ENCODE measurements around the gene SBF2. TPM values are rescaled to one million over a fixed set of nuclear protein-coding genes. Genes with fewer than 3 reads are reported as not detected.

SBF2 gene
- total and polyA plus RNA-seq, 2 of the 13 experiments (the other 11 are each of a cell fraction or from before 2014, with no cell fraction given) = 24.0 to 45.8 TPM

DNA sequence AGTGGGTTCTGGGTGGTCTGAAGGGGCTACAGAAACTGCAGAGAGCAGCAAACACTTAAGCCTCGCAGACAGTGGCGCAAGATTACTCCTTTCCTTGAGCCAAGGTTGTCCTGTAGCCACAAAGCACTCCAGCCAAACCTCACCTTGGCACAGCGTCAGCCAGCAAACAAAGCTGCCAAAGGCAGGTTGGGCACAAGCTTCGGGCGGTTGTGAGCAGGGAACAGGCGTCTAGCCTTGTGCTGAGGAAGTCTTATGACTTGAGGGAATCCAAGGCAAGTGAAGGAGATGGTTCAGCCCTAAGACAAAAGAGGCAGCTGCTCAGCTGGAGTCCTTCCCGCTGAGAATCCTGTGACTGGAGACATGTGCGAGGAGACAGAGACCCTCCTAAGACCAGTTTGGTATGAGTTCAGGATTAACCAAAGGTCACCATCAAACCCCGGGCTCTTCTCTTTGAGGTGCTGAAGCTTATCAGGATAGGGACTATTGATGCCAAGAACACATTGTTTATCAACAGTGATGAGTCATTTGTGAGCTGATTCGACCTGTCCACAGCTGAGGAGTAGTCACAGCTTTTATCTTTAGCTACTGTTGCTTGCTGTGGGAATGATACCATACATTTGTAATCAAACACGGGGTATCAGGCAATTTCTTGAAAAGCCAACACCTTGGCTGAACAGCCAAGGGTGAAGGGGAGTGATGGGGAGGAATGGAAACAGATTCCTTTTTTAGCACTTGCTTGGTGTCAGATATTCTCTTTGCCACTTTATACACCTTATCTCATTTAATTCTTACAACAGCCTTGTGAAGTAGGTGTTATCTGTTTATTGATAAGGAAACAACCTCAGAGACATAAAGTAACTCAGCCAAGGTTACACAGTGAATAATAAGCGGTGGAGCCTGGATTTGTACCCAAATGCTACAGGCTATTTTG is 15.4 kb upstream of the SBF2 start:
- no peak for FAIRE-seq
- TF ChIP-seq U2AF1 (optimal IDR thresholded peaks at IDR 0.05; ENCODE audit: low read depth, low read length) (no peak), PAX8 (CRISPR knock-in tag; IDR thresholded peaks at IDR 0.05; ENCODE audit: borderline replicate concordance) (no peak), GTF3A (CRISPR knock-in tag; conservative IDR thresholded peaks at IDR 0.05) (no peak), HOXA3 (CRISPR knock-in tag; IDR thresholded peaks at IDR 0.05) (no peak), SOX6 (IDR thresholded peaks at IDR 0.05) (no peak), SOX6 (CRISPR knock-in tag; IDR thresholded peaks at IDR 0.05) (peak; percentile 13; the same call in 1 of the 2 replicates), HNRNPL (IDR thresholded peaks at IDR 0.05; ENCODE audit: low read depth, low read length) (no peak), KLF15 (CRISPR knock-in tag; IDR thresholded peaks at IDR 0.05; ENCODE audit: borderline replicate concordance) (no peak), KDM2A (CRISPR knock-in tag; IDR thresholded peaks at IDR 0.05; ENCODE audit: borderline replicate concordance, low read depth) (no peak), SP1 (IDR thresholded peaks at IDR 0.05) (no peak), SP1 (CRISPR knock-in tag; IDR thresholded peaks at IDR 0.05) (no peak), JUNB (CRISPR knock-in tag; IDR thresholded peaks at IDR 0.05; ENCODE audit: borderline replicate concordance) (peak; percentile 78; the same call in 1 of the 2 replicates), SMAD3 (CRISPR knock-in tag; IDR thresholded peaks at IDR 0.05) (no peak), NRL (CRISPR knock-in tag; IDR thresholded peaks at IDR 0.05; ENCODE audit: borderline replicate concordance) (no peak), ZZZ3 (CRISPR knock-in tag; IDR thresholded peaks at IDR 0.05; ENCODE audit: borderline replicate concordance) (no peak)
- TF ChIP-seq, protein P1, sequence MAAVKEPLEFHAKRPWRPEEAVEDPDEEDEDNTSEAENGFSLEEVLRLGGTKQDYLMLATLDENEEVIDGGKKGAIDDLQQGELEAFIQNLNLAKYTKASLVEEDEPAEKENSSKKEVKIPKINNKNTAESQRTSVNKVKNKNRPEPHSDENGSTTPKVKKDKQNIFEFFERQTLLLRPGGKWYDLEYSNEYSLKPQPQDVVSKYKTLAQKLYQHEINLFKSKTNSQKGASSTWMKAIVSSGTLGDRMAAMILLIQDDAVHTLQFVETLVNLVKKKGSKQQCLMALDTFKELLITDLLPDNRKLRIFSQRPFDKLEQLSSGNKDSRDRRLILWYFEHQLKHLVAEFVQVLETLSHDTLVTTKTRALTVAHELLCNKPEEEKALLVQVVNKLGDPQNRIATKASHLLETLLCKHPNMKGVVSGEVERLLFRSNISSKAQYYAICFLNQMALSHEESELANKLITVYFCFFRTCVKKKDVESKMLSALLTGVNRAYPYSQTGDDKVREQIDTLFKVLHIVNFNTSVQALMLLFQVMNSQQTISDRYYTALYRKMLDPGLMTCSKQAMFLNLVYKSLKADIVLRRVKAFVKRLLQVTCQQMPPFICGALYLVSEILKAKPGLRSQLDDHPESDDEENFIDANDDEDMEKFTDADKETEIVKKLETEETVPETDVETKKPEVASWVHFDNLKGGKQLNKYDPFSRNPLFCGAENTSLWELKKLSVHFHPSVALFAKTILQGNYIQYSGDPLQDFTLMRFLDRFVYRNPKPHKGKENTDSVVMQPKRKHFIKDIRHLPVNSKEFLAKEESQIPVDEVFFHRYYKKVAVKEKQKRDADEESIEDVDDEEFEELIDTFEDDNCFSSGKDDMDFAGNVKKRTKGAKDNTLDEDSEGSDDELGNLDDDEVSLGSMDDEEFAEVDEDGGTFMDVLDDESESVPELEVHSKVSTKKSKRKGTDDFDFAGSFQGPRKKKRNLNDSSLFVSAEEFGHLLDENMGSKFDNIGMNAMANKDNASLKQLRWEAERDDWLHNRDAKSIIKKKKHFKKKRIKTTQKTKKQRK (IDR thresholded peaks at IDR 0.05; ENCODE audit: low read length) = no peak
- TF ChIP-seq, protein P2, sequence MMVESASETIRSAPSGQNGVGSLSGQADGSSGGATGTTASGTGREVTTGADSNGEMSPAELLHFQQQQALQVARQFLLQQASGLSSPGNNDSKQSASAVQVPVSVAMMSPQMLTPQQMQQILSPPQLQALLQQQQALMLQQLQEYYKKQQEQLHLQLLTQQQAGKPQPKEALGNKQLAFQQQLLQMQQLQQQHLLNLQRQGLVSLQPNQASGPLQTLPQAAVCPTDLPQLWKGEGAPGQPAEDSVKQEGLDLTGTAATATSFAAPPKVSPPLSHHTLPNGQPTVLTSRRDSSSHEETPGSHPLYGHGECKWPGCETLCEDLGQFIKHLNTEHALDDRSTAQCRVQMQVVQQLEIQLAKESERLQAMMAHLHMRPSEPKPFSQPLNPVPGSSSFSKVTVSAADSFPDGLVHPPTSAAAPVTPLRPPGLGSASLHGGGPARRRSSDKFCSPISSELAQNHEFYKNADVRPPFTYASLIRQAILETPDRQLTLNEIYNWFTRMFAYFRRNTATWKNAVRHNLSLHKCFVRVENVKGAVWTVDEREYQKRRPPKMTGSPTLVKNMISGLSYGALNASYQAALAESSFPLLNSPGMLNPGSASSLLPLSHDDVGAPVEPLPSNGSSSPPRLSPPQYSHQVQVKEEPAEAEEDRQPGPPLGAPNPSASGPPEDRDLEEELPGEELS (CRISPR knock-in tag; IDR thresholded peaks at IDR 0.05) = peak; percentile 78
- TF ChIP-seq, protein P3, sequence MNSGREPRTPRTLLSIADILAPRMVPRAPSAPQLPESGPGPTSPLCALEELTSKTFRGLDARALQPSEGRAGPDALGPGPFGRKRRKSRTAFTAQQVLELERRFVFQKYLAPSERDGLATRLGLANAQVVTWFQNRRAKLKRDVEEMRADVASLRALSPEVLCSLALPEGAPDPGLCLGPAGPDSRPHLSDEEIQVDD (CRISPR knock-in tag; IDR thresholded peaks at IDR 0.05; ENCODE audit: borderline replicate concordance) = no peak

More for the DNA sequence above, 15.4 kb upstream of the SBF2 start:
- H3K4me3 ChIP-seq (replicated peaks in 1 of 3; ENCODE audit: insufficient read depth in 1 of 3, low read depth in 2 of 3, low read length in 3 of 3) = peak overlapping the region in 1 of 3 experiments; percentile 54; a peak in 3 of 6 replicates
- H3K27me3 ChIP-seq (ENCODE audit: control insufficient read depth in 1 of 2, insufficient read depth in 2 of 2, low read length in 2 of 2) = no peaks in the 10 kb centered on the region
- no peaks in the 10 kb centered on the region for H3K36me3 ChIP-seq (replicated peaks in 1 of 2; ENCODE audit: control insufficient read depth in 1 of 2, insufficient read depth in 2 of 2, low read length in 2 of 2)
- no peaks in the 10 kb centered on the region for H3K9me3 ChIP-seq (ENCODE audit: low read length)
- ChIA-PET CTCF (ENCODE audit: low intra/inter-chr PET ratio, low total read pairs) (interaction anchor here (3.0 kb wide), 1 partner anchor 14 kb away, joined by 16 read pairs; no protein-coding TSS in a partner anchor), POLR2A (interaction anchor here (0.7 to 3.0 kb wide), 7 partner anchors 12 to 102 kb away, joined by 3 to 17 read pairs (median 7); no protein-coding TSS in a partner anchor)
- in situ Hi-C loops (cut with HindIII; ENCODE audit: extremely low pct_ligation_motif_present, low pct_unique_long_range_greater_than_20kb) = loop anchor here (5.0 to 10.0 kb wide), 3 partner anchors 58 to 335 kb away; no protein-coding TSS in a partner anchor
- DNase-seq (ENCODE audit: low spot score) (peak; percentile 74), ATAC-seq (no peak)
- no TSS peak for BruUV-seq (replicated peaks)
- 33% methylated on average over 12 of the region's 12 CpGs for WGBS (ENCODE audit: low lambda C conversion rate)
- H3K4me1 ChIP-seq (ENCODE audit: insufficient read depth, low read length) = peaks cover 51% of the 10 kb centered on the region
- no peaks in the 10 kb centered on the region; the same call in 1 of the 2 replicates for H4K20me1 ChIP-seq (ENCODE audit: insufficient read depth, low read length)
- no peak overlapping the region for H2AFZ ChIP-seq (ENCODE audit: low read length)
- peak overlapping the region; percentile 98 for H3K4me2 ChIP-seq (ENCODE audit: low read depth, low read length)
- peaks cover 18% of the 10 kb centered on the region for H3K79me2 ChIP-seq (ENCODE audit: insufficient read depth, low read length)
- no peak overlapping the region for H3K27ac ChIP-seq (ENCODE audit: extremely low read length, insufficient read depth, low read length)
- peak overlapping the region; percentile 25; the same call in 1 of the 2 replicates for H3K9ac ChIP-seq (ENCODE audit: insufficient read depth, low read depth, low read length)
- intact Hi-C loops (cut with micrococcal nuclease; ENCODE audit: unreplicated experiment) = loop anchor here (2.0 to 5.0 kb wide), 5 partner anchors 13 to 847 kb away; partner anchors contain the start of gene ZNF143
